Measurements from ENCODE around the gene RUSC1.

Gene RUSC1

GRCh38 chr1:155295183-155295941 is 25.3 kb upstream of the RUSC1 start:
- no peak for DNase-seq

GRCh38 chr1:155295942-155296267 is 24.8 kb upstream of the RUSC1 start:
- DNase-seq, result no peak

GRCh38 chr1:155296661-155297060 is 24.0 kb upstream of the RUSC1 start:
- DNase-seq, result no peak

- DNase-seq, result no peak
Measured at GRCh38 chr1:155297384-155297783, 23.3 kb upstream of the RUSC1 start.

GRCh38 chr1:155300024-155300423 is 20.7 kb upstream of the RUSC1 start:
- no peak for DNase-seq

- no peak for DNase-seq
Measured at GRCh38 chr1:155300553-155301329, 20.0 kb upstream of the RUSC1 start.

GRCh38 chr1:155301342-155301841 is 19.3 kb upstream of the RUSC1 start, which contains the start of gene PKLR:
TSS of gene PKLR (minus strand) at chr1:155301438. CDS start at chr1:155301395, 43 bp downstream.
- no peak for DNase-seq

- DNase-seq, result no peak
Measured at GRCh38 chr1:155304558-155305063, 16.1 kb upstream of the RUSC1 start.

GRCh38 chr1:155305881-155306391 is 14.8 kb upstream of the RUSC1 start:
- no peak for DNase-seq

GRCh38 chr1:155307247-155307740 is 13.4 kb upstream of the RUSC1 start:
- DNase-seq, result peak; percentile 35 to 38

- DNase-seq, result peak; percentile 99 to 100
Measured at GRCh38 chr1:155308493-155309422, 11.9 kb upstream of the RUSC1 start, which contains the start of gene FDPS. TSS of gene FDPS (plus strand) at chr1:155308866. CDS start at chr1:155309790, 924 bp downstream.

- DNase-seq, result no peak
Measured at GRCh38 chr1:155309423-155310021, 11.2 kb upstream of the RUSC1 start.

GRCh38 chr1:155313261-155313660 is 7.4 kb upstream of the RUSC1 start:
- no peak for DNase-seq

- no peak for DNase-seq
Measured at GRCh38 chr1:155316922-155317321, 3.8 kb upstream of the RUSC1 start.

GRCh38 chr1:155318082-155318481 is 2.6 kb upstream of the RUSC1 start:
- DNase-seq, result no peak

- DNase-seq, result no peak
Measured at GRCh38 chr1:155319536-155319935, 1.2 kb upstream of the RUSC1 start.

GRCh38 chr1:155320252-155320651 is 442 bp upstream of the RUSC1 start:
- no peak for DNase-seq

GRCh38 chr1:155321639-155322503 is 1.2 kb downstream of the RUSC1 start:
- no peak for DNase-seq

- DNase-seq, result peak in 1 of 2 donors; percentile 13
Measured at GRCh38 chr1:155322571-155322952, 1.9 kb downstream of the RUSC1 start.

- DNase-seq, result peak; percentile 82 to 83
Measured at GRCh38 chr1:155322953-155323728, 2.4 kb downstream of the RUSC1 start.

All from inflammatory macrophage (primary cell).